Measurements from ENCODE around the gene RSRC1. TPM values are rescaled to one million over a fixed set of nuclear protein-coding genes. Genes with fewer than 3 reads are reported as not detected.
"Not testable (repeated sequence)": the region's sequence is repeated elsewhere in the genome, so short reads cannot be mapped to it uniquely, and the experiment has no call there.

The RSRC1 gene
- total and polyA plus RNA-seq, 4 experiments from 2014 or later, result 23.4 to 35.7 (median 33.7) TPM

- Mint-ChIP-seq H3K9me3 (peaks cover 0 to 2% (median 0%) of the 10 kb centered on the region in 8 donors), H3K4me3 (no peak overlapping the region), H3K27ac (no peak overlapping the region), H3K4me1 (peaks cover 0 to 15% (median 8%) of the 10 kb centered on the region in 4 donors), H3K36me3 (peaks cover 5 to 24% of the 10 kb centered on the region in 2 donors), H3K27me3 (no peaks in the 10 kb centered on the region)
- ChIA-PET POLR2A (ENCODE audit: partially characterized antibody) (no interaction called here), CTCF (ENCODE audit: partially characterized antibody) (no interaction called here)
- Histone ChIP-seq H3K9me3 (ENCODE audit: control insufficient read depth in 1 of 2, low read length in 2 of 2) (no peaks in the 10 kb centered on the region), H3K4me3 (ENCODE audit: low read length in 2 of 2) (no peak overlapping the region), H3K27ac (ENCODE audit: low read depth, low read length) (no peak overlapping the region), H3K27me3 (ENCODE audit: insufficient read depth, low read length) (no peaks in the 10 kb centered on the region), H3K4me1 (ENCODE audit: insufficient read depth, low read length) (no peaks in the 10 kb centered on the region), H3K36me3 (ENCODE audit: insufficient read depth, low read length) (no peaks in the 10 kb centered on the region)
- DNase-seq, result no peak
- intact Hi-C loops (cut with micrococcal nuclease), result no loop called here
These were observed 110.7 kb downstream of the RSRC1 start for GRCh38 chr3:158220575-158220974.

- ChIA-PET CTCF (ENCODE audit: partially characterized antibody) (no interaction called here), POLR2A (ENCODE audit: partially characterized antibody) (no interaction called here)
- Histone ChIP-seq H3K27ac (ENCODE audit: low read depth, low read length) (no peak overlapping the region), H3K27me3 (ENCODE audit: insufficient read depth, low read length) (no peaks in the 10 kb centered on the region), H3K36me3 (ENCODE audit: insufficient read depth, low read length) (no peaks in the 10 kb centered on the region), H3K9me3 (ENCODE audit: control insufficient read depth in 1 of 2, low read length in 2 of 2) (no peaks in the 10 kb centered on the region), H3K4me3 (ENCODE audit: low read length in 2 of 2) (no peak overlapping the region), H3K4me1 (ENCODE audit: insufficient read depth, low read length) (no peaks in the 10 kb centered on the region)
- Mint-ChIP-seq H3K4me1 (peaks cover 0 to 13% (median 8%) of the 10 kb centered on the region in 4 donors), H3K4me3 (no peak overlapping the region), H3K36me3 (peaks cover 8 to 25% of the 10 kb centered on the region in 2 donors), H3K9me3 (peaks cover 0 to 2% (median 0%) of the 10 kb centered on the region in 8 donors), H3K27me3 (no peaks in the 10 kb centered on the region), H3K27ac (no peak overlapping the region)
- no peak for DNase-seq
- intact Hi-C loops (cut with micrococcal nuclease), result no loop called here
These were observed 111.5 kb downstream of the RSRC1 start for GRCh38 chr3:158221426-158221825.

- intact Hi-C loops (cut with micrococcal nuclease), result no loop called here
- no peak overlapping the region for H3K27ac ChIP-seq (ENCODE audit: low read depth, low read length)
- no peaks in the 10 kb centered on the region for H3K36me3 ChIP-seq (ENCODE audit: insufficient read depth, low read length)
- H3K36me3 Mint-ChIP-seq, result peaks cover 19 to 46% of the 10 kb centered on the region in 2 donors
- ChIA-PET CTCF (ENCODE audit: partially characterized antibody) (no interaction called here), POLR2A (ENCODE audit: partially characterized antibody) (no interaction called here)
- H3K27me3 Mint-ChIP-seq, result no peaks in the 10 kb centered on the region
- H3K4me1 ChIP-seq (ENCODE audit: insufficient read depth, low read length), result no peaks in the 10 kb centered on the region
- H3K27ac Mint-ChIP-seq, result peak overlapping the region in 1 of 7 donors; percentile 4
- peaks cover 0 to 8% (median 4%) of the 10 kb centered on the region in 4 donors for H3K4me1 Mint-ChIP-seq
- no peaks in the 10 kb centered on the region for H3K27me3 ChIP-seq (ENCODE audit: insufficient read depth, low read length)
- no peak for DNase-seq
- no peak overlapping the region for H3K4me3 Mint-ChIP-seq
- H3K4me3 ChIP-seq (ENCODE audit: low read length in 2 of 2), result no peak overlapping the region
- peaks cover 0 to 2% (median 0%) of the 10 kb centered on the region in 8 donors for H3K9me3 Mint-ChIP-seq
- no peaks in the 10 kb centered on the region for H3K9me3 ChIP-seq (ENCODE audit: control insufficient read depth in 1 of 2, low read length in 2 of 2)
These were observed 116.5 kb downstream of the RSRC1 start for GRCh38 chr3:158226429-158226828.

GRCh38 chr3:158228942-158229341 is 119.1 kb downstream of the RSRC1 start:
- H3K4me1 ChIP-seq (ENCODE audit: insufficient read depth, low read length); H3K27me3 Mint-ChIP-seq; intact Hi-C loops (cut with micrococcal nuclease); POLR2A ChIA-PET (ENCODE audit: partially characterized antibody); H3K36me3 ChIP-seq (ENCODE audit: insufficient read depth, low read length); H3K4me3 Mint-ChIP-seq; H3K9me3 Mint-ChIP-seq; H3K27ac ChIP-seq (ENCODE audit: low read depth, low read length); CTCF ChIA-PET (ENCODE audit: partially characterized antibody); H3K27me3 ChIP-seq (ENCODE audit: insufficient read depth, low read length); H3K27ac Mint-ChIP-seq; DNase-seq; H3K9me3 ChIP-seq (ENCODE audit: control insufficient read depth in 1 of 2, low read length in 2 of 2); H3K4me1 Mint-ChIP-seq; H3K4me3 ChIP-seq (ENCODE audit: low read length in 2 of 2): not testable (repeated sequence)
- peaks cover 26 to 52% of the 10 kb centered on the region in 2 donors for H3K36me3 Mint-ChIP-seq

- intact Hi-C loops (cut with micrococcal nuclease), result no loop called here
- CTCF ChIA-PET (ENCODE audit: partially characterized antibody), result no interaction called here
- H3K36me3 Mint-ChIP-seq, result peaks cover 40 to 74% of the 10 kb centered on the region in 2 donors
These were observed 123.9 kb downstream of the RSRC1 start for GRCh38 chr3:158233791-158234190.

GRCh38 chr3:158244274-158244673 is 134.4 kb downstream of the RSRC1 start:
- DNase-seq, result no peak
- H3K4me3 Mint-ChIP-seq, result no peak overlapping the region
- CTCF ChIA-PET (ENCODE audit: partially characterized antibody), result no interaction called here
- Histone ChIP-seq H3K4me3 (ENCODE audit: low read length in 2 of 2) (no peak overlapping the region), H3K36me3 (ENCODE audit: insufficient read depth, low read length) (no peaks in the 10 kb centered on the region), H3K27me3 (ENCODE audit: insufficient read depth, low read length) (no peaks in the 10 kb centered on the region), H3K4me1 (ENCODE audit: insufficient read depth, low read length) (no peaks in the 10 kb centered on the region), H3K9me3 (ENCODE audit: control insufficient read depth in 1 of 2, low read length in 2 of 2) (no peaks in the 10 kb centered on the region), H3K27ac (ENCODE audit: low read depth, low read length) (no peak overlapping the region)
- peaks cover 7 to 59% (median 42%) of the 10 kb centered on the region in 8 donors for H3K9me3 Mint-ChIP-seq
- peaks cover 49 to 72% of the 10 kb centered on the region in 2 donors for H3K36me3 Mint-ChIP-seq
- intact Hi-C loops (cut with micrococcal nuclease), result no loop called here
- H3K27me3 Mint-ChIP-seq, result no peaks in the 10 kb centered on the region
- no peak overlapping the region for H3K27ac Mint-ChIP-seq
- POLR2A ChIA-PET (ENCODE audit: partially characterized antibody), result no interaction called here
- H3K4me1 Mint-ChIP-seq, result peaks cover 2 to 9% (median 6%) of the 10 kb centered on the region in 4 donors

More at GRCh38 chr3:158233791-158234190, 123.9 kb downstream of the RSRC1 start:
- Mint-ChIP-seq H3K27me3 (no peaks in the 10 kb centered on the region), H3K27ac (no peak overlapping the region), H3K4me1 (no peaks in the 10 kb centered on the region), H3K4me3 (no peak overlapping the region), H3K9me3 (peaks cover 0 to 14% (median 8%) of the 10 kb centered on the region in 8 donors)
- Histone ChIP-seq H3K4me3 (ENCODE audit: low read length in 2 of 2) (no peak overlapping the region), H3K4me1 (ENCODE audit: insufficient read depth, low read length) (no peaks in the 10 kb centered on the region), H3K36me3 (ENCODE audit: insufficient read depth, low read length) (no peaks in the 10 kb centered on the region), H3K9me3 (ENCODE audit: control insufficient read depth in 1 of 2, low read length in 2 of 2) (no peaks in the 10 kb centered on the region), H3K27ac (ENCODE audit: low read depth, low read length) (no peak overlapping the region), H3K27me3 (ENCODE audit: insufficient read depth, low read length) (no peaks in the 10 kb centered on the region)
- POLR2A ChIA-PET (ENCODE audit: partially characterized antibody), result no interaction called here
- DNase-seq, result no peak

- Histone ChIP-seq H3K27me3 (ENCODE audit: insufficient read depth, low read length) (no peaks in the 10 kb centered on the region), H3K36me3 (ENCODE audit: insufficient read depth, low read length) (no peaks in the 10 kb centered on the region), H3K4me1 (ENCODE audit: insufficient read depth, low read length) (no peaks in the 10 kb centered on the region), H3K9me3 (ENCODE audit: control insufficient read depth in 1 of 2, low read length in 2 of 2) (no peaks in the 10 kb centered on the region), H3K4me3 (ENCODE audit: low read length in 2 of 2) (no peak overlapping the region), H3K27ac (ENCODE audit: low read depth, low read length) (no peak overlapping the region)
- peaks cover 64 to 83% of the 10 kb centered on the region in 2 donors for H3K36me3 Mint-ChIP-seq
- intact Hi-C loops (cut with micrococcal nuclease), result no loop called here
- no peak overlapping the region for H3K4me3 Mint-ChIP-seq
- no peak overlapping the region for H3K27ac Mint-ChIP-seq
- no peak for DNase-seq
- no peaks in the 10 kb centered on the region for H3K27me3 Mint-ChIP-seq
- ChIA-PET CTCF (ENCODE audit: partially characterized antibody) (no interaction called here), POLR2A (ENCODE audit: partially characterized antibody) (no interaction called here)
- H3K4me1 Mint-ChIP-seq, result peaks cover 0 to 9% (median 7%) of the 10 kb centered on the region in 4 donors
- peaks cover 9 to 79% (median 50%) of the 10 kb centered on the region in 8 donors for H3K9me3 Mint-ChIP-seq
These were observed 137.4 kb downstream of the RSRC1 start for GRCh38 chr3:158247288-158247687.

GRCh38 chr3:158248261-158248660 is 138.4 kb downstream of the RSRC1 start:
- Mint-ChIP-seq H3K27me3 (no peaks in the 10 kb centered on the region), H3K4me1 (peaks cover 0 to 9% (median 6%) of the 10 kb centered on the region in 4 donors), H3K27ac (no peak overlapping the region), H3K36me3 (peaks cover 67 to 84% of the 10 kb centered on the region in 2 donors), H3K4me3 (no peak overlapping the region), H3K9me3 (peaks cover 15 to 79% (median 53%) of the 10 kb centered on the region in 8 donors)
- ChIA-PET POLR2A (ENCODE audit: partially characterized antibody) (no interaction called here), CTCF (ENCODE audit: partially characterized antibody) (no interaction called here)
- no peaks in the 10 kb centered on the region for H3K4me1 ChIP-seq (ENCODE audit: insufficient read depth, low read length)
- intact Hi-C loops (cut with micrococcal nuclease), result no loop called here
- H3K36me3 ChIP-seq (ENCODE audit: insufficient read depth, low read length), result no peaks in the 10 kb centered on the region
- H3K4me3 ChIP-seq (ENCODE audit: low read length in 2 of 2), result no peak overlapping the region
- H3K27me3 ChIP-seq (ENCODE audit: insufficient read depth, low read length), result no peaks in the 10 kb centered on the region
- no peaks in the 10 kb centered on the region for H3K9me3 ChIP-seq (ENCODE audit: control insufficient read depth in 1 of 2, low read length in 2 of 2)
- DNase-seq, result no peak
- H3K27ac ChIP-seq (ENCODE audit: low read depth, low read length), result no peak overlapping the region

Data from CD4-positive, alpha-beta memory T cell (primary cell).